Osteoblast (primary cell): ENCODE results near the gene BTRC. TPM values are rescaled to one million over a fixed set of nuclear protein-coding genes. Genes with fewer than 3 reads are reported as not detected.

ENCODE experiments used
- DNase-seq: peaks from one replicate; pipeline ENCODE4 v3.0.0; 2011; ENCODE audit warnings: low spot score, mixed read lengths; ENCODE audit not compliant: insufficient read length; ENCODE audit errors: missing footprints
- H2AFZ ChIP-seq: 2 replicates; pipeline ENCODE4 v1.6.0; 2011; ENCODE audit warnings: mild to moderate bottlenecking, low read length
- H3K27ac ChIP-seq: 2 replicates; pipeline ENCODE4 v1.5.1; 2011; ENCODE audit warnings: mild to moderate bottlenecking, low read depth, low read length, moderate library complexity
- H3K27me3 ChIP-seq: 2 replicates; pipeline ENCODE4 v1.6.0; 2012; ENCODE audit warnings: mild to moderate bottlenecking, control low read depth, inconsistent platforms, low read length, moderate library complexity; ENCODE audit not compliant: insufficient read depth
- H3K36me3 ChIP-seq: 2 replicates; pipeline ENCODE4 v1.5.1; 2011; ENCODE audit warnings: mild to moderate bottlenecking, low read length, control low read depth, moderate library complexity; ENCODE audit not compliant: insufficient read depth
- H3K4me1 ChIP-seq: 2 replicates; pipeline ENCODE4 v1.5.1; 2011; ENCODE audit warnings: mild to moderate bottlenecking, low read length, control low read depth, moderate library complexity; ENCODE audit not compliant: insufficient read depth
- H3K4me2 ChIP-seq: 2 replicates; pipeline ENCODE4 v1.6.0; 2011; ENCODE audit warnings: mild to moderate bottlenecking, low read length; ENCODE audit not compliant: insufficient read depth
- H3K4me3 ChIP-seq: fragments of 200-600 bp; sonication (generic); 3 replicates; pipeline ENCODE4 v1.5.1; 2012; ENCODE audit warnings: mild to moderate bottlenecking, low read length, inconsistent platforms; ENCODE audit not compliant: insufficient read depth
- H3K79me2 ChIP-seq: 2 replicates; pipeline ENCODE4 v1.6.0; 2012; ENCODE audit warnings: mild to moderate bottlenecking, low read length, control low read depth, inconsistent platforms; ENCODE audit not compliant: insufficient read depth
- H3K9me3 ChIP-seq: 2 replicates; pipeline ENCODE4 v1.5.1; 2011; ENCODE audit warnings: low read depth, low read length, control low read depth
- H4K20me1 ChIP-seq: 2 replicates; pipeline ENCODE4 v1.6.0; 2012; ENCODE audit warnings: mild to moderate bottlenecking, low read length, control low read depth; ENCODE audit not compliant: insufficient read depth
- total RNA-seq: library from RNA; depleted of rRNA; stranded (reverse); fragments of >200 nt; gene quantifications from 2 replicates; pipeline ENCODE4 v1.2.3, GENCODE V29; 2012
- TF ChIP-seq, protein P1 (sequence below): IDR thresholded peaks from 2 replicates; pipeline ENCODE4 v1.5.1; 2011; ENCODE audit warnings: mild to moderate bottlenecking, low read depth, low read length, moderate library complexity; ENCODE audit errors: extremely low read depth

Gene BTRC
- total RNA-seq, 1 donor = 11.2 TPM

DNA sequence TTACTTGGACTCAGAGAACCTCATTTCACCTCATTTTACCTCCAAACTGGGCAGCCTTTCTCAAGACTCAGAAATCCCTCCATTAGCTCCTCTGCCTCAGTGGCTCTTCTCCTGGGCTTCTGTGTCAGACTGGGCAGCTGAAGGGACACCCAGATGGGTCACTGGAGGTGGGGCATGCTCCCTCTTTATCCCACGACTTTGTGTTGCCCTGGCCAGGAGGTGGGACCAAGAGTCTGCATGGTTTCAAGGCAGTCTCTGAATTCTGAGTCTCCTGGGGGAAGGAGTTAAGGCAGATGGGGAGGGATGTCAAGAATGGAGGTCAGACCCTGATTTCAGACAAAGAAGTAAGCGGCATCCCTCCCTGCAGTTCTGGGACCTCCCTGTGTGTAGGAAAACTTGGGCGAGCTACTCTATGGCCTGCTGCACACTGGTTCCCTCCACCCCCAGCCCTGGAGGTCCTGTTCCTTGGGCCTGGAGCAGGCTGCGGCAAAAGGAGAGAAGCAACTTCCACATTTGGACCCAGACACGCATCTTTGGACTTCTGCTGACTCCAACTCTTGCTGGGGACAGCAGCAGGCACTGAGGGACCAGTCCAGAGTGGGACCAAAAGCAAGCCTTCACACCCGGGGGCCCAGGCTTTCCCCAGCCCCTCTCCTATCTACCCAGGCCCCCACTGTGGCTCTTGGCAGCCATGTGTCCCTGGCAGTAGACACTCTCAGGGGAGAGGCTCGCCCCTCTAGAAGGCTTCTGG, 223.3 kb downstream of the BTRC start:
- Histone ChIP-seq H2AFZ (no peak overlapping the region), H3K36me3 (peaks cover 24% of the 10 kb centered on the region), H4K20me1 (no peaks in the 10 kb centered on the region), H3K27me3 (no peaks in the 10 kb centered on the region), H3K4me3 (no peak overlapping the region), H3K4me1 (no peaks in the 10 kb centered on the region), H3K79me2 (no peaks in the 10 kb centered on the region), H3K4me2 (no peak overlapping the region), H3K9me3 (peaks cover 2% of the 10 kb centered on the region), H3K27ac (no peak overlapping the region)
- TF ChIP-seq, protein P1, sequence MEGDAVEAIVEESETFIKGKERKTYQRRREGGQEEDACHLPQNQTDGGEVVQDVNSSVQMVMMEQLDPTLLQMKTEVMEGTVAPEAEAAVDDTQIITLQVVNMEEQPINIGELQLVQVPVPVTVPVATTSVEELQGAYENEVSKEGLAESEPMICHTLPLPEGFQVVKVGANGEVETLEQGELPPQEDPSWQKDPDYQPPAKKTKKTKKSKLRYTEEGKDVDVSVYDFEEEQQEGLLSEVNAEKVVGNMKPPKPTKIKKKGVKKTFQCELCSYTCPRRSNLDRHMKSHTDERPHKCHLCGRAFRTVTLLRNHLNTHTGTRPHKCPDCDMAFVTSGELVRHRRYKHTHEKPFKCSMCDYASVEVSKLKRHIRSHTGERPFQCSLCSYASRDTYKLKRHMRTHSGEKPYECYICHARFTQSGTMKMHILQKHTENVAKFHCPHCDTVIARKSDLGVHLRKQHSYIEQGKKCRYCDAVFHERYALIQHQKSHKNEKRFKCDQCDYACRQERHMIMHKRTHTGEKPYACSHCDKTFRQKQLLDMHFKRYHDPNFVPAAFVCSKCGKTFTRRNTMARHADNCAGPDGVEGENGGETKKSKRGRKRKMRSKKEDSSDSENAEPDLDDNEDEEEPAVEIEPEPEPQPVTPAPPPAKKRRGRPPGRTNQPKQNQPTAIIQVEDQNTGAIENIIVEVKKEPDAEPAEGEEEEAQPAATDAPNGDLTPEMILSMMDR = no peak
- DNase-seq = no peak

DNA sequence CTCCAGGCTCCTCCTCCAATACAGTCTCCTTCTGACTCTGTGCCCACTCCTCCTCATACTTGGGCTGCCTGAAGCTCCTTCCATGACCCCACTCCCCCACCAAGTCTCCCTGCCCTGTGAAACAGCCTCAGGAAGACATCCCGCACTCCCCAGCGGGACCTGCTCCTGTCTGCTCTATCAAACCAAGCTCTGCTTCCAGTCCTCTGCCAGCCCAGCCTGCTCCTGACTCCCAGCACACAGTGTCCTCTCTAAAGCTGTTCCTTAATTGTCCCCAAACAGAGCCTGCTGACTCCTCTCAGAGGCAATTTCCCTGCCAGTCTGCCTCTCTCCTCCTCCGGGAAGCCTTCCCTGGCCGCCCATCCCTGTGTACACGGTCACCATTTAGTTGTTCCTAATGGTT, 224.2 kb downstream of the BTRC start:
- H3K4me3 ChIP-seq = no peak overlapping the region
- peaks cover 31% of the 10 kb centered on the region for H3K36me3 ChIP-seq
- H3K79me2 ChIP-seq = no peaks in the 10 kb centered on the region
- TF ChIP-seq, protein P1 = no peak
- no peaks in the 10 kb centered on the region for H3K27me3 ChIP-seq
- H3K4me1 ChIP-seq = no peaks in the 10 kb centered on the region
- H4K20me1 ChIP-seq = no peaks in the 10 kb centered on the region
- no peak overlapping the region for H2AFZ ChIP-seq
- DNase-seq = no peak
- H3K27ac ChIP-seq = no peak overlapping the region
- H3K4me2 ChIP-seq = no peak overlapping the region
- H3K9me3 ChIP-seq = no peaks in the 10 kb centered on the region

DNA sequence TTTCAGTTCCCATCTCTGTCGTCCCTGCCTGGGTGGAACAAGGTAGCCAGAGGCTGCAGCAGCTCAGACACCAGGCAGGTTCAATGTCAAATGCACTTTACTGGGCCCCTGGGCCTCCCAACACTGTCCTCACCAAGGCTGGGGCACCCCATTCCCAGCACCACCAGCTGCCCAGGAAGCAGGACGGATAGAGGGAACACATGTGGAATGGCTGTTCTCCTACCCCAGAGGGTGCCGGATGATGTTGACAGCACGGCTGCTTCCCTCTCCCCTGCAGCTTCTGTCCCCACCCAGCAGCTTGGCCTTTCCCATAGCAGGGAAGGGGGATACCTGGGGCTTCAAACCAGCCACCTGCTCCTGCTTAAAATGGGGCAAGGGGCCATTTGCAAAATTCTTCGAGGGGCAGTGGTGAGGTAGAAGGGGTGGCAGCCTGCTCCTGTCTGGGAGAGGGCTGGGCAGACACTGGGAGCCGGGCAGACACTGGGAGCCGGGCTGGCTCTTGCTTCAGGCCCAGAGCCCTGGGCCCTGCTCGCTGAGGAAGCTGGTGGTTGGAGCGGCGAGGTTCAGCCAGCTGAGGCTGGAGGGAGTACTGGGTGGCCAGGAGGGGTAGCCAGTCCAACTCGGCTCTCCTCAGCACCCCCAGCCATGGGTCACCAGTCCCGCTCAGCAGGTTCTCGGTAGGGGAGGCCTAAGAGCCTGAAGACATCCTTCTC, 225.0 kb downstream of the BTRC start:
- Histone ChIP-seq H3K9me3 (no peaks in the 10 kb centered on the region), H4K20me1 (no peaks in the 10 kb centered on the region), H3K4me2 (no peak overlapping the region), H2AFZ (no peak overlapping the region), H3K4me1 (no peaks in the 10 kb centered on the region), H3K27me3 (no peaks in the 10 kb centered on the region), H3K4me3 (no peak overlapping the region), H3K27ac (no peak overlapping the region), H3K36me3 (peaks cover 31% of the 10 kb centered on the region), H3K79me2 (no peaks in the 10 kb centered on the region)
- TF ChIP-seq, protein P1 = no peak
- DNase-seq = no peak

DNA sequence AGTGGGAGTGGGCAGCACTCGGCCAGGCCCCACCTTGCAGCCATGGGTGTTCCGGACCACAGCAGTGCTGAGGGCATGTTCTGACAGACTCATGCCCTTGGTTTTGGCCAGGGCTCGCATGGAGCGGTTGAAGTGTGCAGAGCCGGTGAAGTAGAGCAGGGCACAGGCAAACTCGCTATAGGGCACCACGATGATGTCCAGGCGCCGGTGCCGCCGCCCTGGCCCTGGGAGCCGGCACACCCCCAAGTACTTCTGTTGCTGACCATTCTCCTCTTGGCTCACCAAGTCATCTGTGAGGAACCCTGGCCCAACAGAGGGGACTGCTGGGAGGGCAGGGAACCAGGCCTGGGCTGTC, 225.5 kb downstream of the BTRC start:
- no peaks in the 10 kb centered on the region for H4K20me1 ChIP-seq
- no peak overlapping the region for H2AFZ ChIP-seq
- no peaks in the 10 kb centered on the region for H3K79me2 ChIP-seq
- no peaks in the 10 kb centered on the region for H3K4me1 ChIP-seq
- H3K4me3 ChIP-seq = no peak overlapping the region
- DNase-seq = no peak
- H3K27me3 ChIP-seq = no peaks in the 10 kb centered on the region
- TF ChIP-seq, protein P1 = no peak
- H3K4me2 ChIP-seq = no peak overlapping the region
- no peak overlapping the region for H3K27ac ChIP-seq
- no peaks in the 10 kb centered on the region for H3K9me3 ChIP-seq
- H3K36me3 ChIP-seq = peaks cover 36% of the 10 kb centered on the region
